Testis (tissue), 3 donors: ENCODE results near the gene PPP1R9A. TPM values are rescaled to one million over a fixed set of nuclear protein-coding genes. Genes with fewer than 3 reads are reported as not detected.
A peak's percentile ranks its signal among the peaks of the same experiment; 100 is the strongest.

Experiments used
- DNase-seq: peaks from one replicate; pipeline ENCODE4 v3.0.0-alpha.2; 2019
- H3K27ac ChIP-seq, 2 donors: fragments of 200-600 bp; sonication (generic); one replicate each; pipeline ENCODE4 v1.5.1; 2019
- H3K27me3 ChIP-seq: fragments of 200-600 bp; sonication (generic); one replicate; pipeline ENCODE4 v1.5.1; 2019
- H3K36me3 ChIP-seq: fragments of 200-600 bp; sonication (generic); one replicate; pipeline ENCODE4 v1.5.1; 2017; ENCODE audit warnings: low read depth; ENCODE audit errors: missing control alignments
- H3K4me1 ChIP-seq: fragments of 200-600 bp; sonication (generic); one replicate; pipeline ENCODE4 v1.5.1; 2019
- H3K4me3 ChIP-seq, 2 donors: fragments of 200-600 bp; sonication (generic); one replicate each; pipeline ENCODE4 v1.5.1; 2017 to 2019
- H3K9me3 ChIP-seq: fragments of 200-600 bp; sonication (generic); one replicate; pipeline ENCODE4 v1.5.1; 2017
- POLR2A ChIP-seq: fragments of 450-650 bp; IDR thresholded peaks from one replicate; pipeline ENCODE4 v1.6.1; 2017; ENCODE audit warnings: antibody characterized with exemption, mild to moderate bottlenecking, moderate library complexity
- WGBS, 2 donors: methylation state at CpG; one replicate each; pipeline ENCODE4 v1.1.5; 2018; 5-methylcytosine and 5-hydroxymethylcytosine counted together
- intact Hi-C: fragments of 100-400 bp; cut with DNase I; formaldehyde crosslinking; loops from one replicate; pipeline ENCODE4 v1.15.1; 2023; ENCODE audit warnings: low total_unique reads
- polyA plus RNA-seq: library from polyadenylated mRNA; stranded (reverse); fragments of 350-450 nt; fragmentation: Illumina TruSeq; extraction: RNeasy Lipid Tissue Mini Kit (QIAGEN cat#74804); gene quantifications from one replicate; pipeline ENCODE4 v1.2.3, GENCODE V29; 2014; ENCODE audit warnings: low read depth, low replicate concordance; ENCODE audit not compliant: insufficient read depth
- total RNA-seq, 2 donors: library from RNA; depleted of rRNA; stranded (reverse); fragments of >200 nt; gene quantifications; one replicate each; pipeline ENCODE4 v1.2.3, GENCODE V29; 2016
- TF ChIP-seq, protein P1 (sequence below), 3 experiments: fragments of 450-650 bp in 2 of 3; fragments of 200-600 bp in 1 of 3; sonication (generic) in 1 of 3; IDR thresholded peaks; one replicate each; pipeline ENCODE4 v1.5.1; 2016 to 2019; ENCODE audit warnings: antibody characterized with exemption in 3 of 3, mild to moderate bottlenecking in 2 of 3, moderate library complexity in 1 of 3

PPP1R9A gene
- total and polyA plus RNA-seq, 3 donors from 2014 or later, result 16.7 to 47.8 (median 47.0) TPM

DNA sequence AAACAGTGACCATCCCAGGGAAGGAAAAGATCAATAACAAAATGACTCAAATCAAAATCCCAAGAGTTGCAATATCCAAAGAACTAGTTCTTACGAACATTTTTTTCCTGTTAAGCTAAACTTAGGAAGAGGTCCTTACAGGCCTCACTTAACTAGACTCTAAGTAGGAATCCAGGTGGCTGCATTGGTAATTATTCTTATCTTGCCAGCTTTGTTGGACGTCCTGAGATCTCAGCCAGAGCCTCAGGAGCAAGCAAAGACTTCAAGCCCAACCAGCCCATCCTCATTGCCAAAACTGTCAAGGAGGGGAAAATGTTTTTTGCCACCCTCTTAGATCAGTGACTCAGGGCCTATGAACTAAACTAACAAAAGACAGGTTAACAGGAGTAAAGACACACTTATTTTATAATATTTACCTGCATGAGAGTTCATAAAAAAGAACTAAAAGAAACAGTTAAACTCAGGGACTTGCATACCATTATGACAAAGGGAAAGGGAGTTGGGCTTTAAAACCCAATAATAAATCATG lies 18.3 kb upstream of the PPP1R9A start:
- no peak for DNase-seq
- WGBS, 2 donors, result 61 to 66% methylated on average over 2 of the region's 2 CpGs
- no peak for TF ChIP-seq POLR2A
- TF ChIP-seq, protein P1, sequence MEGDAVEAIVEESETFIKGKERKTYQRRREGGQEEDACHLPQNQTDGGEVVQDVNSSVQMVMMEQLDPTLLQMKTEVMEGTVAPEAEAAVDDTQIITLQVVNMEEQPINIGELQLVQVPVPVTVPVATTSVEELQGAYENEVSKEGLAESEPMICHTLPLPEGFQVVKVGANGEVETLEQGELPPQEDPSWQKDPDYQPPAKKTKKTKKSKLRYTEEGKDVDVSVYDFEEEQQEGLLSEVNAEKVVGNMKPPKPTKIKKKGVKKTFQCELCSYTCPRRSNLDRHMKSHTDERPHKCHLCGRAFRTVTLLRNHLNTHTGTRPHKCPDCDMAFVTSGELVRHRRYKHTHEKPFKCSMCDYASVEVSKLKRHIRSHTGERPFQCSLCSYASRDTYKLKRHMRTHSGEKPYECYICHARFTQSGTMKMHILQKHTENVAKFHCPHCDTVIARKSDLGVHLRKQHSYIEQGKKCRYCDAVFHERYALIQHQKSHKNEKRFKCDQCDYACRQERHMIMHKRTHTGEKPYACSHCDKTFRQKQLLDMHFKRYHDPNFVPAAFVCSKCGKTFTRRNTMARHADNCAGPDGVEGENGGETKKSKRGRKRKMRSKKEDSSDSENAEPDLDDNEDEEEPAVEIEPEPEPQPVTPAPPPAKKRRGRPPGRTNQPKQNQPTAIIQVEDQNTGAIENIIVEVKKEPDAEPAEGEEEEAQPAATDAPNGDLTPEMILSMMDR (IDR thresholded peaks at IDR 0.05), result no peak
- intact Hi-C loops, result no loop called here
- H3K27me3 ChIP-seq, result no peaks in the 10 kb centered on the region
- no peak overlapping the region for H3K4me3 ChIP-seq
- peak overlapping the region in 1 of 2 donors; percentile 7 for H3K27ac ChIP-seq
- H3K9me3 ChIP-seq, result no peaks in the 10 kb centered on the region
- H3K36me3 ChIP-seq, result no peaks in the 10 kb centered on the region
- peaks cover 10% of the 10 kb centered on the region for H3K4me1 ChIP-seq

- H3K4me3 ChIP-seq, result no peak overlapping the region
- TF ChIP-seq, protein P1 (IDR thresholded peaks at IDR 0.05), result no peak
- TF ChIP-seq POLR2A, result no peak
- intact Hi-C loops, result no loop called here
- H3K27me3 ChIP-seq, result no peaks in the 10 kb centered on the region
- WGBS, 2 donors, result 65 to 70% methylated on average over 2 of the region's 2 CpGs
- H3K9me3 ChIP-seq, result no peaks in the 10 kb centered on the region
- H3K36me3 ChIP-seq, result no peaks in the 10 kb centered on the region
- DNase-seq, result no peak
- H3K27ac ChIP-seq, result no peak overlapping the region
- peaks cover 10% of the 10 kb centered on the region for H3K4me1 ChIP-seq
These were observed 17.2 kb upstream of the PPP1R9A start for GRCh38 chr7:94890216-94890615.

- no peak overlapping the region for H3K4me3 ChIP-seq
- peaks cover 4% of the 10 kb centered on the region for H3K4me1 ChIP-seq
- no peak for TF ChIP-seq POLR2A
- TF ChIP-seq, protein P1 (IDR thresholded peaks at IDR 0.05), result no peak
- 84 to 89% methylated on average over 6 of the region's 6 CpGs for WGBS, 2 donors
- intact Hi-C loops, result no loop called here
- no peak overlapping the region for H3K27ac ChIP-seq
- DNase-seq, result no peak
- no peaks in the 10 kb centered on the region for H3K27me3 ChIP-seq
- no peaks in the 10 kb centered on the region for H3K36me3 ChIP-seq
- no peaks in the 10 kb centered on the region for H3K9me3 ChIP-seq
These were observed 13.7 kb upstream of the PPP1R9A start for GRCh38 chr7:94893661-94894060.

DNA sequence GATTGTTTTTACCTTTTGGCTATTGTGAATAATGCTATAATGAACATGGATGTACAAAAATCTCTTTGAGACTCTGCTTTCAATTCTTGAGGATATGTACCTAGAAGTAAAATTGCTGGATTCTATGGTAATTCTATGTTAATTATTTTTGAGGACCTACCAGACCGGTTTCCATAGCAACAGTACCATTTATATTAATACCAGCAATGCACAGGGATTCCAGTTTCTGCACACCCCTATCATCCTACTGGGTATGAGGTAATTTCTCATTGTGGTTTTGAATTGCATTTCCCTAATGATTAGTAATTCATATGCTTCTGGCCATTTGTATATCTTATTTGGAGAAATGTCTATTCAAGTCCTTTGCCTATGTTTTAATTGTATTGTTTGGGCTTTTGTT lies 9.9 kb upstream of the PPP1R9A start:
- DNase-seq, result no peak
- no peaks in the 10 kb centered on the region for H3K9me3 ChIP-seq
- no peak overlapping the region for H3K27ac ChIP-seq
- H3K4me1 ChIP-seq, result no peaks in the 10 kb centered on the region
- intact Hi-C loops, result no loop called here
- no peak overlapping the region for H3K4me3 ChIP-seq
- 89 to 91% methylated on average over 1 of the region's 1 CpG for WGBS, 2 donors
- TF ChIP-seq, protein P1 (IDR thresholded peaks at IDR 0.05), result no peak
- no peak for TF ChIP-seq POLR2A
- no peaks in the 10 kb centered on the region for H3K27me3 ChIP-seq
- H3K36me3 ChIP-seq, result no peaks in the 10 kb centered on the region

DNA sequence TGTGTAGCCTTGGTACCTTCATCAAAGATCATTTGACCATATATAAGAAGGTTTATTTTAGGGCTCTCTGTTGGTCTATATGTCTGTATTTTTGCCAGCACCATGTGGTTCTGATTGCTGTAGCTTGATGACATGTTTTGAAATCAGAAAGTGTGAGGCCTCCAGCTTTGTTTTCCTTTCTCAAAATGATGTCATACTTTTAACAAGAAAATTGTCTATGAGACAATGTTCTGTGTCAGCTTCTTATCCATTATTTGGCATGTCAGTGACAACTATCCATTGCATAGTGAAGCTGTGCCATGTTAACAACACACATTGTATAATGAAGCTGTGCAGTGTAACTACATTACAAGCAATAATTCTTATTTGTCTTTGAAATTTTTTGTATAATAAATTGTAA lies 9.1 kb upstream of the PPP1R9A start:
- no peak for DNase-seq
- Histone ChIP-seq H3K27ac (no peak overlapping the region), H3K9me3 (no peaks in the 10 kb centered on the region), H3K4me3 (no peak overlapping the region), H3K27me3 (no peaks in the 10 kb centered on the region), H3K36me3 (no peaks in the 10 kb centered on the region), H3K4me1 (no peaks in the 10 kb centered on the region)
- TF ChIP-seq, protein P1 (IDR thresholded peaks at IDR 0.05), result no peak
- TF ChIP-seq POLR2A, result no peak
- intact Hi-C loops, result no loop called here
